GM23338 (cell line): Measurements from ENCODE around the gene IQSEC3. TPM values are rescaled to one million over a fixed set of nuclear protein-coding genes. Genes with fewer than 3 reads are reported as not detected.

Experiments used
- ATAC-seq: fragments of 200-7000 bp; cut with Tn5 transposase; 3 replicates; pipeline ENCODE4 v1.9.1; 2020
- DNase-seq: peaks from one replicate; pipeline ENCODE4 v3.0.0-alpha.2; 2015; ENCODE audit warnings: low spot score
- H2AFZ ChIP-seq: fragments of 200-600 bp; sonication (generic); 2 replicates; pipeline ENCODE4 v1.8.0; 2016; ENCODE audit warnings: antibody characterized with exemption, mild to moderate bottlenecking, moderate library complexity
- H3F3A ChIP-seq: fragments of 200-600 bp; sonication (generic); replicated peaks from 2 replicates; pipeline ENCODE4 v1.8.0; 2017; ENCODE audit warnings: antibody characterized with exemption, mixed run types, low read depth
- H3K27ac ChIP-seq: fragments of 200-600 bp; sonication (generic); 2 replicates; pipeline ENCODE4 v1.6.1; 2016; ENCODE audit warnings: low read depth
- H3K27me3 ChIP-seq: fragments of 200-600 bp; sonication (generic); 2 replicates; pipeline ENCODE4 v1.8.0; 2016; ENCODE audit warnings: mild to moderate bottlenecking, mixed run types, moderate library complexity; ENCODE audit not compliant: insufficient read depth
- H3K36me3 ChIP-seq: fragments of 200-600 bp; sonication (generic); 2 replicates; pipeline ENCODE4 v1.8.0; 2016; ENCODE audit warnings: mild to moderate bottlenecking; ENCODE audit not compliant: insufficient read depth
- H3K4me1 ChIP-seq: fragments of 200-600 bp; sonication (generic); 2 replicates; pipeline ENCODE4 v1.8.0; 2016; ENCODE audit warnings: mild to moderate bottlenecking, moderate library complexity; ENCODE audit not compliant: insufficient read depth
- H3K4me2 ChIP-seq: fragments of 200-600 bp; sonication (generic); 2 replicates; pipeline ENCODE4 v1.7.1; 2017; ENCODE audit warnings: mixed run types
- H3K4me3 ChIP-seq: fragments of 200-600 bp; sonication (generic); 2 replicates; pipeline ENCODE4 v1.6.1; 2016; ENCODE audit warnings: mixed run types
- H3K79me2 ChIP-seq: fragments of 200-600 bp; sonication (generic); replicated peaks from 2 replicates; pipeline ENCODE4 v1.8.0; 2017; ENCODE audit warnings: mild to moderate bottlenecking; ENCODE audit not compliant: insufficient read depth
- H3K9me2 ChIP-seq: fragments of 200-600 bp; sonication (generic); 2 replicates; pipeline ENCODE4 v1.8.0; 2017; ENCODE audit not compliant: insufficient read depth
- H4K20me1 ChIP-seq: fragments of 200-600 bp; sonication (generic); replicated peaks from 2 replicates; pipeline ENCODE4 v1.8.0; 2017; ENCODE audit warnings: mild to moderate bottlenecking; ENCODE audit not compliant: insufficient read depth
- H3K27ac Mint-ChIP-seq: 2 replicates; pipeline ENCODE4 v1.8.0; 2020; ENCODE audit warnings: inconsistent platforms, mild to moderate bottlenecking, moderate library complexity, mixed read lengths
- H3K27me3 Mint-ChIP-seq: 3 replicates; pipeline ENCODE4 v1.8.0; 2022; ENCODE audit warnings: low read depth, mild to moderate bottlenecking, moderate library complexity, mixed read lengths, inconsistent platforms; ENCODE audit not compliant: insufficient read depth, poor library complexity
- H3K36me3 Mint-ChIP-seq: 3 replicates; pipeline ENCODE4 v1.8.0; 2021; ENCODE audit warnings: low read depth, mild to moderate bottlenecking, inconsistent platforms, moderate library complexity, mixed read lengths
- H3K4me1 Mint-ChIP-seq: 3 replicates; pipeline ENCODE4 v1.8.0; 2020; ENCODE audit warnings: mild to moderate bottlenecking, inconsistent platforms, mixed read lengths
- H3K4me3 Mint-ChIP-seq: 3 replicates; pipeline ENCODE4 v1.8.0; 2021; ENCODE audit warnings: moderate library complexity, mild to moderate bottlenecking, inconsistent platforms, mixed read lengths
- H3K9me3 Mint-ChIP-seq: 3 replicates; pipeline ENCODE4 v1.8.0; 2020; ENCODE audit warnings: moderate library complexity, mild to moderate bottlenecking, inconsistent platforms, mixed read lengths
- ETS1 ChIP-seq: IDR thresholded peaks from 2 replicates; pipeline ENCODE4 v1.6.1; 2016; ENCODE audit warnings: antibody characterized with exemption
- EZH2 ChIP-seq: fragments of 200-600 bp; sonication (generic); IDR thresholded peaks from one replicate; pipeline ENCODE4 v1.8.0; 2017; ENCODE audit warnings: antibody characterized with exemption, mild to moderate bottlenecking, low read depth; ENCODE audit not compliant: unreplicated experiment
- EZH2phosphoT487 ChIP-seq: fragments of 200-600 bp; sonication (generic); IDR thresholded peaks from one replicate; pipeline ENCODE4 v1.8.1; 2018; ENCODE audit warnings: antibody characterized with exemption; ENCODE audit not compliant: unreplicated experiment
- JUNB ChIP-seq: IDR thresholded peaks from one replicate; pipeline ENCODE4 v1.6.1; 2016; ENCODE audit warnings: antibody characterized with exemption; ENCODE audit not compliant: unreplicated experiment
- POLR2AphosphoS5 ChIP-seq: IDR thresholded peaks from 2 replicates; pipeline ENCODE4 v1.6.1; 2016; ENCODE audit warnings: antibody characterized with exemption, low read depth
- REST ChIP-seq: IDR thresholded peaks from one replicate; pipeline ENCODE4 v1.6.1; 2018; ENCODE audit warnings: antibody characterized with exemption; ENCODE audit not compliant: unreplicated experiment
- STAT1 ChIP-seq: IDR thresholded peaks from one replicate; pipeline ENCODE4 v1.6.1; 2016; ENCODE audit warnings: antibody characterized with exemption; ENCODE audit not compliant: unreplicated experiment
- ZNF114 ChIP-seq: fragments of 250-450 bp; sonication (Bioruptor Pico); IDR thresholded peaks from 2 replicates; pipeline ENCODE4 v1.5.0; 2020; ENCODE audit warnings: mild to moderate bottlenecking, moderate library complexity
- ZNF331 ChIP-seq: fragments of 250-450 bp; sonication (Bioruptor Pico); IDR thresholded peaks from 2 replicates; pipeline ENCODE4 v1.5.0; 2020; ENCODE audit warnings: low read depth, mild to moderate bottlenecking, moderate library complexity
- polyA plus RNA-seq: library from polyadenylated mRNA; unstranded; fragments of >200 nt; fragmentation: Nextera tagmentation; extraction: Ambion mirVana; gene quantifications from 2 replicates; pipeline ENCODE4 v1.2.1, GENCODE V29; 2016
- total RNA-seq: library from RNA; depleted of rRNA; stranded (reverse); fragments of >200 nt; shearing (Covaris generic); gene quantifications from 2 replicates; pipeline ENCODE4 v1.2.3, GENCODE V29; 2014

The IQSEC3 gene
- total and polyA plus RNA-seq, 2 experiments from 2014 or later = 2.1 to 3.6 TPM

- no peak for TF ChIP-seq ETS1
- TF ChIP-seq REST = no peak
- no peak for TF ChIP-seq ZNF331 (CRISPR knock-in tag)
- no peak for TF ChIP-seq EZH2
- TF ChIP-seq STAT1 = no peak
- no peak for TF ChIP-seq JUNB
- TF ChIP-seq ZNF114 (CRISPR knock-in tag) = no peak
These were observed 94.3 kb downstream of the IQSEC3 start (continued) for GRCh38 chr12:160858-161257.

DNA sequence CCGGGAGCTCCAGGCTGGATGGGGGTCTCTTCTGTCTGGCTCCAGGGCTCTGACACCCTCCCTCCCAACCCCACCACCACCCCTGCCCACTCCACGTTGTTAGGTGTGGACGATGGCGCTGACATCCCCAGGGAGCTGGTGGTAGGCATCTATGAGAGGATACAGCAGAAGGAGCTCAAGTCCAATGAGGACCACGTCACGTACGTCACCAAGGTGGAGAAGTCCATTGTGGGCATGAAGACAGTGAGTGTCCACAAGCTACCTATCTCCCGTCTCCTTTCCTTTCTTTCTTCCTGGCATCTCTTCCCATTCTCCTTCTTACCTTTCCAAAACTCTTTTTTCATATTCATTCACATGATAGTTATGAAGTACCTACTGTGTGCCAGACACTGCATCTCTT is 95.3 kb downstream of the IQSEC3 start:
- Histone ChIP-seq H3K27ac (no peak overlapping the region), H3K4me3 (no peak overlapping the region), H4K20me1 (no peaks in the 10 kb centered on the region; the same call in 1 of the 2 replicates), H3K4me2 (no peak overlapping the region), H3K27me3 (no peaks in the 10 kb centered on the region), H3K9me2 (no peaks in the 10 kb centered on the region), H3K4me1 (no peaks in the 10 kb centered on the region), H3K36me3 (no peaks in the 10 kb centered on the region), H3K79me2 (no peaks in the 10 kb centered on the region), H3F3A (no peaks in the 10 kb centered on the region), H2AFZ (no peak overlapping the region)
- H3K4me1 Mint-ChIP-seq = peaks cover 10% of the 10 kb centered on the region
- H3K27me3 Mint-ChIP-seq = peaks cover 16% of the 10 kb centered on the region
- no peak overlapping the region for H3K27ac Mint-ChIP-seq
- no peak for DNase-seq
- no peaks in the 10 kb centered on the region; the same call in 2 of the 3 replicates for H3K36me3 Mint-ChIP-seq
- no peak for ATAC-seq
- H3K9me3 Mint-ChIP-seq = peaks cover 3% of the 10 kb centered on the region; the same call in 1 of the 3 replicates
- H3K4me3 Mint-ChIP-seq = no peak overlapping the region
- no peak for TF ChIP-seq POLR2AphosphoS5
- no peak for TF ChIP-seq EZH2phosphoT487
- no peak for TF ChIP-seq JUNB
- TF ChIP-seq REST = no peak
- no peak for TF ChIP-seq STAT1
- no peak for TF ChIP-seq ETS1
